GM23338 (cell line): ENCODE measurements around the gene NEK4. TPM values are rescaled to one million over a fixed set of nuclear protein-coding genes. Genes with fewer than 3 reads are reported as not detected.
A peak's percentile ranks its signal among the peaks of the same experiment; 100 is the strongest.

Source experiments
- ATAC-seq: fragments of 200-7000 bp; cut with Tn5 transposase; 3 replicates; pipeline ENCODE4 v1.9.1; 2020
- DNase-seq: peaks from one replicate; pipeline ENCODE4 v3.0.0-alpha.2; 2015; ENCODE audit warnings: low spot score
- H2AFZ ChIP-seq: fragments of 200-600 bp; sonication (generic); 2 replicates; pipeline ENCODE4 v1.8.0; 2016; ENCODE audit warnings: antibody characterized with exemption, mild to moderate bottlenecking, moderate library complexity
- H3F3A ChIP-seq: fragments of 200-600 bp; sonication (generic); replicated peaks from 2 replicates; pipeline ENCODE4 v1.8.0; 2017; ENCODE audit warnings: antibody characterized with exemption, mixed run types, low read depth
- H3K27ac ChIP-seq: fragments of 200-600 bp; sonication (generic); 2 replicates; pipeline ENCODE4 v1.6.1; 2016; ENCODE audit warnings: low read depth
- H3K27me3 ChIP-seq: fragments of 200-600 bp; sonication (generic); 2 replicates; pipeline ENCODE4 v1.8.0; 2016; ENCODE audit warnings: mild to moderate bottlenecking, mixed run types, moderate library complexity; ENCODE audit not compliant: insufficient read depth
- H3K36me3 ChIP-seq: fragments of 200-600 bp; sonication (generic); 2 replicates; pipeline ENCODE4 v1.8.0; 2016; ENCODE audit warnings: mild to moderate bottlenecking; ENCODE audit not compliant: insufficient read depth
- H3K4me1 ChIP-seq: fragments of 200-600 bp; sonication (generic); 2 replicates; pipeline ENCODE4 v1.8.0; 2016; ENCODE audit warnings: mild to moderate bottlenecking, moderate library complexity; ENCODE audit not compliant: insufficient read depth
- H3K4me2 ChIP-seq: fragments of 200-600 bp; sonication (generic); 2 replicates; pipeline ENCODE4 v1.7.1; 2017; ENCODE audit warnings: mixed run types
- H3K4me3 ChIP-seq: fragments of 200-600 bp; sonication (generic); 2 replicates; pipeline ENCODE4 v1.6.1; 2016; ENCODE audit warnings: mixed run types
- H3K79me2 ChIP-seq: fragments of 200-600 bp; sonication (generic); replicated peaks from 2 replicates; pipeline ENCODE4 v1.8.0; 2017; ENCODE audit warnings: mild to moderate bottlenecking; ENCODE audit not compliant: insufficient read depth
- H3K9me2 ChIP-seq: fragments of 200-600 bp; sonication (generic); 2 replicates; pipeline ENCODE4 v1.8.0; 2017; ENCODE audit not compliant: insufficient read depth
- H4K20me1 ChIP-seq: fragments of 200-600 bp; sonication (generic); replicated peaks from 2 replicates; pipeline ENCODE4 v1.8.0; 2017; ENCODE audit warnings: mild to moderate bottlenecking; ENCODE audit not compliant: insufficient read depth
- H3K27ac Mint-ChIP-seq: 2 replicates; pipeline ENCODE4 v1.8.0; 2020; ENCODE audit warnings: inconsistent platforms, mild to moderate bottlenecking, moderate library complexity, mixed read lengths
- H3K27me3 Mint-ChIP-seq: 3 replicates; pipeline ENCODE4 v1.8.0; 2022; ENCODE audit warnings: low read depth, mild to moderate bottlenecking, moderate library complexity, mixed read lengths, inconsistent platforms; ENCODE audit not compliant: insufficient read depth, poor library complexity
- H3K36me3 Mint-ChIP-seq: 3 replicates; pipeline ENCODE4 v1.8.0; 2021; ENCODE audit warnings: low read depth, mild to moderate bottlenecking, inconsistent platforms, moderate library complexity, mixed read lengths
- H3K4me1 Mint-ChIP-seq: 3 replicates; pipeline ENCODE4 v1.8.0; 2020; ENCODE audit warnings: mild to moderate bottlenecking, inconsistent platforms, mixed read lengths
- H3K4me3 Mint-ChIP-seq: 3 replicates; pipeline ENCODE4 v1.8.0; 2021; ENCODE audit warnings: moderate library complexity, mild to moderate bottlenecking, inconsistent platforms, mixed read lengths
- H3K9me3 Mint-ChIP-seq: 3 replicates; pipeline ENCODE4 v1.8.0; 2020; ENCODE audit warnings: moderate library complexity, mild to moderate bottlenecking, inconsistent platforms, mixed read lengths
- CREB1 ChIP-seq: fragments of 250-450 bp; sonication (Bioruptor Pico); IDR thresholded peaks from 2 replicates; pipeline ENCODE4 v1.5.0; 2020; ENCODE audit warnings: low read depth, mild to moderate bottlenecking, moderate library complexity
- EZH2phosphoT487 ChIP-seq: fragments of 200-600 bp; sonication (generic); IDR thresholded peaks from one replicate; pipeline ENCODE4 v1.8.1; 2018; ENCODE audit warnings: antibody characterized with exemption; ENCODE audit not compliant: unreplicated experiment
- JUNB ChIP-seq: IDR thresholded peaks from one replicate; pipeline ENCODE4 v1.6.1; 2016; ENCODE audit warnings: antibody characterized with exemption; ENCODE audit not compliant: unreplicated experiment
- NANOG ChIP-seq: IDR thresholded peaks from 2 replicates; pipeline ENCODE4 v1.6.1; 2016; ENCODE audit warnings: antibody characterized with exemption, borderline replicate concordance
- POLR2AphosphoS5 ChIP-seq: IDR thresholded peaks from 2 replicates; pipeline ENCODE4 v1.6.1; 2016; ENCODE audit warnings: antibody characterized with exemption, low read depth
- ZNF114 ChIP-seq: fragments of 250-450 bp; sonication (Bioruptor Pico); IDR thresholded peaks from 2 replicates; pipeline ENCODE4 v1.5.0; 2020; ENCODE audit warnings: mild to moderate bottlenecking, moderate library complexity
- ZNF331 ChIP-seq: fragments of 250-450 bp; sonication (Bioruptor Pico); IDR thresholded peaks from 2 replicates; pipeline ENCODE4 v1.5.0; 2020; ENCODE audit warnings: low read depth, mild to moderate bottlenecking, moderate library complexity
- polyA plus RNA-seq: library from polyadenylated mRNA; unstranded; fragments of >200 nt; fragmentation: Nextera tagmentation; extraction: Ambion mirVana; gene quantifications from 2 replicates; pipeline ENCODE4 v1.2.1, GENCODE V29; 2016
- total RNA-seq: library from RNA; depleted of rRNA; stranded (reverse); fragments of >200 nt; shearing (Covaris generic); gene quantifications from 2 replicates; pipeline ENCODE4 v1.2.3, GENCODE V29; 2014
- TF ChIP-seq, protein P1 (sequence below), 2 experiments: fragments of 200-600 bp in 1 of 2; sonication (generic) in 1 of 2; conservative IDR thresholded peaks; 2 replicates each; pipeline versions ENCODE4 v1.5.1 to v1.6.1; 2016 to 2017; ENCODE audit warnings: antibody characterized with exemption in 2 of 2, low read depth in 2 of 2, mild to moderate bottlenecking in 2 of 2, moderate library complexity in 1 of 2
- TF ChIP-seq, protein P2 (sequence below): IDR thresholded peaks from one replicate; pipeline ENCODE4 v1.6.1; 2018; ENCODE audit warnings: antibody characterized with exemption; ENCODE audit not compliant: unreplicated experiment
- TF ChIP-seq, protein P3 (sequence below): IDR thresholded peaks from 2 replicates; pipeline ENCODE4 v1.6.1; 2016; ENCODE audit warnings: antibody characterized with exemption

The NEK4 gene
- total and polyA plus RNA-seq, 2 experiments from 2014 or later, result 8.6 to 42.7 TPM

DNA sequence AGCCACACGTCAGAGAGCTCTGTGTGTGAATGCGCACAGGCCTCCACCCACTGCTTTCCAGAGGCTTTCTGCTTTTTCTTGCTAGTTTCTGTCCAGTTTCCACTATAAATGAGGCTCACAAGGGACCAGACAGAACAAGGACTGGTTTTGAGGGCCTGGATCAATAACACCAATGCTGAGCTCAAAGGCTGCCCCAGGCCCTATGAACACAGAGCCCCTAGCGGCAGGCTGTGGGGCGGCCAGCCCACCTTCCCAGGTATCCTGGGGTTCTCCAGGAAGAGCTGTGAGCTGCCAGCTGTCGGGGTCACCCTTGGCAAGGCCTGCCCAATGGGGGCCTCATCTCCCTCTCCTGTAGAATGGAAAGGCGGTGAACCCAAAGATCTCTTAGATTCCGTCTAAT, 21.7 kb upstream of the NEK4 start:
- H3K4me3 ChIP-seq, result no peak overlapping the region
- H3K4me3 Mint-ChIP-seq, result no peak overlapping the region
- no peaks in the 10 kb centered on the region for H3K9me2 ChIP-seq
- H3K27me3 ChIP-seq, result no peaks in the 10 kb centered on the region
- peak; percentile 91 for ATAC-seq
- H3K27ac Mint-ChIP-seq, result no peak overlapping the region
- no peaks in the 10 kb centered on the region; the same call in 2 of the 3 replicates for H3K4me1 Mint-ChIP-seq
- no peaks in the 10 kb centered on the region for H3K79me2 ChIP-seq
- no peak overlapping the region for H3K27ac ChIP-seq
- TF ChIP-seq, protein P1, sequence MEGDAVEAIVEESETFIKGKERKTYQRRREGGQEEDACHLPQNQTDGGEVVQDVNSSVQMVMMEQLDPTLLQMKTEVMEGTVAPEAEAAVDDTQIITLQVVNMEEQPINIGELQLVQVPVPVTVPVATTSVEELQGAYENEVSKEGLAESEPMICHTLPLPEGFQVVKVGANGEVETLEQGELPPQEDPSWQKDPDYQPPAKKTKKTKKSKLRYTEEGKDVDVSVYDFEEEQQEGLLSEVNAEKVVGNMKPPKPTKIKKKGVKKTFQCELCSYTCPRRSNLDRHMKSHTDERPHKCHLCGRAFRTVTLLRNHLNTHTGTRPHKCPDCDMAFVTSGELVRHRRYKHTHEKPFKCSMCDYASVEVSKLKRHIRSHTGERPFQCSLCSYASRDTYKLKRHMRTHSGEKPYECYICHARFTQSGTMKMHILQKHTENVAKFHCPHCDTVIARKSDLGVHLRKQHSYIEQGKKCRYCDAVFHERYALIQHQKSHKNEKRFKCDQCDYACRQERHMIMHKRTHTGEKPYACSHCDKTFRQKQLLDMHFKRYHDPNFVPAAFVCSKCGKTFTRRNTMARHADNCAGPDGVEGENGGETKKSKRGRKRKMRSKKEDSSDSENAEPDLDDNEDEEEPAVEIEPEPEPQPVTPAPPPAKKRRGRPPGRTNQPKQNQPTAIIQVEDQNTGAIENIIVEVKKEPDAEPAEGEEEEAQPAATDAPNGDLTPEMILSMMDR (conservative IDR thresholded peaks at IDR 0.05; ENCODE audit: low read depth in 2 of 2), result peak; percentile 56 to 65
- TF ChIP-seq, protein P2, sequence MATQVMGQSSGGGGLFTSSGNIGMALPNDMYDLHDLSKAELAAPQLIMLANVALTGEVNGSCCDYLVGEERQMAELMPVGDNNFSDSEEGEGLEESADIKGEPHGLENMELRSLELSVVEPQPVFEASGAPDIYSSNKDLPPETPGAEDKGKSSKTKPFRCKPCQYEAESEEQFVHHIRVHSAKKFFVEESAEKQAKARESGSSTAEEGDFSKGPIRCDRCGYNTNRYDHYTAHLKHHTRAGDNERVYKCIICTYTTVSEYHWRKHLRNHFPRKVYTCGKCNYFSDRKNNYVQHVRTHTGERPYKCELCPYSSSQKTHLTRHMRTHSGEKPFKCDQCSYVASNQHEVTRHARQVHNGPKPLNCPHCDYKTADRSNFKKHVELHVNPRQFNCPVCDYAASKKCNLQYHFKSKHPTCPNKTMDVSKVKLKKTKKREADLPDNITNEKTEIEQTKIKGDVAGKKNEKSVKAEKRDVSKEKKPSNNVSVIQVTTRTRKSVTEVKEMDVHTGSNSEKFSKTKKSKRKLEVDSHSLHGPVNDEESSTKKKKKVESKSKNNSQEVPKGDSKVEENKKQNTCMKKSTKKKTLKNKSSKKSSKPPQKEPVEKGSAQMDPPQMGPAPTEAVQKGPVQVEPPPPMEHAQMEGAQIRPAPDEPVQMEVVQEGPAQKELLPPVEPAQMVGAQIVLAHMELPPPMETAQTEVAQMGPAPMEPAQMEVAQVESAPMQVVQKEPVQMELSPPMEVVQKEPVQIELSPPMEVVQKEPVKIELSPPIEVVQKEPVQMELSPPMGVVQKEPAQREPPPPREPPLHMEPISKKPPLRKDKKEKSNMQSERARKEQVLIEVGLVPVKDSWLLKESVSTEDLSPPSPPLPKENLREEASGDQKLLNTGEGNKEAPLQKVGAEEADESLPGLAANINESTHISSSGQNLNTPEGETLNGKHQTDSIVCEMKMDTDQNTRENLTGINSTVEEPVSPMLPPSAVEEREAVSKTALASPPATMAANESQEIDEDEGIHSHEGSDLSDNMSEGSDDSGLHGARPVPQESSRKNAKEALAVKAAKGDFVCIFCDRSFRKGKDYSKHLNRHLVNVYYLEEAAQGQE, result no peak
- TF ChIP-seq, protein P3, sequence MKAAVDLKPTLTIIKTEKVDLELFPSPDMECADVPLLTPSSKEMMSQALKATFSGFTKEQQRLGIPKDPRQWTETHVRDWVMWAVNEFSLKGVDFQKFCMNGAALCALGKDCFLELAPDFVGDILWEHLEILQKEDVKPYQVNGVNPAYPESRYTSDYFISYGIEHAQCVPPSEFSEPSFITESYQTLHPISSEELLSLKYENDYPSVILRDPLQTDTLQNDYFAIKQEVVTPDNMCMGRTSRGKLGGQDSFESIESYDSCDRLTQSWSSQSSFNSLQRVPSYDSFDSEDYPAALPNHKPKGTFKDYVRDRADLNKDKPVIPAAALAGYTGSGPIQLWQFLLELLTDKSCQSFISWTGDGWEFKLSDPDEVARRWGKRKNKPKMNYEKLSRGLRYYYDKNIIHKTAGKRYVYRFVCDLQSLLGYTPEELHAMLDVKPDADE, result no peak
- H4K20me1 ChIP-seq, result no peaks in the 10 kb centered on the region
- peaks cover 21% of the 10 kb centered on the region for H3K27me3 Mint-ChIP-seq
- no peaks in the 10 kb centered on the region for H3K36me3 ChIP-seq
- no peak overlapping the region for H3K4me2 ChIP-seq
- H3K36me3 Mint-ChIP-seq, result no peaks in the 10 kb centered on the region; the same call in 2 of the 3 replicates
- no peaks in the 10 kb centered on the region for H3F3A ChIP-seq
- peak; percentile 71 for DNase-seq
- H3K9me3 Mint-ChIP-seq, result no peaks in the 10 kb centered on the region
- peak overlapping the region; percentile 78; the same call in 1 of the 2 replicates for H2AFZ ChIP-seq
- H3K4me1 ChIP-seq, result no peaks in the 10 kb centered on the region

DNA sequence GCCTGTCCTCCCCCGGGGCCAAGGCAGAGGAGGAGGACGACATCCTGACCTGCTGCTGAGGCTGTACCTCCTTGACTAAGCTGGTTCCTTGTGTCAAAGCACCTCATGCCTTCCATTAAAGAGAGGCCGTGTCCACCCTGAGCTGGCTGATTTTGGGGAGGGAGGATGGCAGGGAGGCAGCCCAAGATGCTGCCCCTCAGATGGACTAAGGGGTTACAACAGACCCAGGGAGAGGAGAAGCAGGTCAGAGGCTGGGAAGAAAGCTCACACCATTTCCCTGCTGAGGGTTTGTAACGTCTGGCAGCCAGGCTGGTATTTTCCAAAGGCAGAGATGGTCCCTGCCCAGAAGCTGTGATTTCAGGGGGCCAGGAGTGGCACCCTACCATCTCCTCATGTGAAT, 21.2 kb upstream of the NEK4 start:
- Mint-ChIP-seq H3K9me3 (no peaks in the 10 kb centered on the region), H3K4me1 (no peaks in the 10 kb centered on the region; the same call in 2 of the 3 replicates), H3K4me3 (no peak overlapping the region), H3K27ac (no peak overlapping the region), H3K36me3 (no peaks in the 10 kb centered on the region; the same call in 2 of the 3 replicates), H3K27me3 (peaks cover 23% of the 10 kb centered on the region)
- Histone ChIP-seq H3K4me3 (no peak overlapping the region), H3K36me3 (no peaks in the 10 kb centered on the region), H3K79me2 (no peaks in the 10 kb centered on the region), H2AFZ (no peak overlapping the region; the same call in 1 of the 2 replicates), H3K27me3 (no peaks in the 10 kb centered on the region), H4K20me1 (no peaks in the 10 kb centered on the region), H3K4me2 (no peak overlapping the region), H3K27ac (no peak overlapping the region), H3K4me1 (no peaks in the 10 kb centered on the region), H3K9me2 (no peaks in the 10 kb centered on the region), H3F3A (no peaks in the 10 kb centered on the region)
- TF ChIP-seq ZNF114 (CRISPR knock-in tag) (no peak), ZNF331 (CRISPR knock-in tag) (no peak), JUNB (no peak), POLR2AphosphoS5 (no peak), NANOG (no peak), EZH2phosphoT487 (no peak), CREB1 (no peak)
- TF ChIP-seq, protein P3, result no peak
- TF ChIP-seq, protein P2, result no peak
- TF ChIP-seq, protein P1 (conservative IDR thresholded peaks at IDR 0.05; ENCODE audit: low read depth in 2 of 2), result no peak
- ATAC-seq (no peak), DNase-seq (no peak)
